Spleen (tissue), 11 donors: ENCODE data around the gene KRTAP10-1. TPM values are rescaled to one million over a fixed set of nuclear protein-coding genes. Genes with fewer than 3 reads are reported as not detected.
"Not testable (repeated sequence)": the region's sequence is repeated elsewhere in the genome, so short reads cannot be mapped to it uniquely, and the experiment has no call there.

Experiments used
- DNase-seq: peaks from one replicate; pipeline ENCODE4 v3.0.0-alpha.2; 2020
- H3K27ac ChIP-seq, 8 donors: fragments of 200-600 bp; sonication (generic) in 7 of 8; 1 replicate in 4 of 8; 2 replicates in 4 of 8; pipeline versions ENCODE4 v1.5.0 to v1.8.0; 2016 to 2021; ENCODE audit warnings: inconsistent platforms in 4 of 8, mild to moderate bottlenecking in 4 of 8, moderate library complexity in 1 of 8
- H3K27me3 ChIP-seq, 7 donors: fragments of 200-600 bp; sonication (generic) in 6 of 7; replicated peaks in 1 of 7; 1 replicate in 4 of 7; 2 replicates in 3 of 7; pipeline versions ENCODE4 v1.5.0 to v1.8.0; 2016 to 2021; ENCODE audit warnings: inconsistent platforms in 3 of 7, mild to moderate bottlenecking in 1 of 7
- H3K36me3 ChIP-seq, 6 donors: fragments of 200-600 bp; sonication (generic) in 5 of 6; 1 replicate in 4 of 6; 2 replicates in 2 of 6; pipeline versions ENCODE4 v1.5.0 to v1.8.0; 2016 to 2021; ENCODE audit warnings: inconsistent platforms in 2 of 6
- H3K4me1 ChIP-seq, 6 donors: fragments of 200-600 bp; sonication (generic) in 5 of 6; 1 replicate in 3 of 6; 2 replicates in 3 of 6; pipeline versions ENCODE4 v1.5.0 to v1.8.0; 2016 to 2021; ENCODE audit warnings: inconsistent platforms in 3 of 6
- H3K4me3 ChIP-seq, 8 donors: fragments of 200-600 bp; sonication (generic) in 7 of 8; 1 replicate in 4 of 8; 2 replicates in 4 of 8; pipeline versions ENCODE4 v1.5.0 to v1.8.0; 2016 to 2021; ENCODE audit warnings: inconsistent platforms in 4 of 8, mild to moderate bottlenecking in 4 of 8, moderate library complexity in 2 of 8
- H3K9me3 ChIP-seq, 8 donors: fragments of 200-600 bp; sonication (generic) in 7 of 8; 1 replicate in 4 of 8; 2 replicates in 4 of 8; pipeline versions ENCODE4 v1.5.0 to v1.8.0; 2016 to 2021; ENCODE audit warnings: inconsistent platforms in 4 of 8
- POLR2A ChIP-seq, 3 donors: fragments of 450-650 bp; IDR thresholded peaks; one replicate each; pipeline ENCODE4 v1.5.1; 2017; ENCODE audit warnings: antibody characterized with exemption in 3 of 3, mild to moderate bottlenecking in 1 of 3
- POLR2AphosphoS5 ChIP-seq, 3 donors: sonication (generic); formaldehyde crosslinking; IDR thresholded peaks; one replicate each; pipeline ENCODE4 v1.5.1; 2017; ENCODE audit warnings: antibody characterized with exemption in 3 of 3
- WGBS, 5 donors: extraction: QIAGEN DNeasy Blood & Tissue Kit in 3 of 5; methylation state at CpG; one replicate each; pipeline versions ENCODE4 v1.1.5 to v1.1.7; 2013 to 2018; 5-methylcytosine and 5-hydroxymethylcytosine counted together
- intact Hi-C: fragments of 100-400 bp; cut with DNase I; formaldehyde crosslinking; loops from one replicate; pipeline ENCODE4 v1.15.0; 2023; ENCODE audit warnings: low total_unique reads
- polyA plus RNA-seq, 3 donors: library from polyadenylated mRNA; stranded (reverse); fragments of 200-250 nt; gene quantifications; one replicate each; pipeline ENCODE4 v1.2.1, GENCODE V29; 2013
- total RNA-seq, 7 donors: library from RNA; depleted of rRNA in 3 of 7; stranded (reverse); fragments of >200 nt in 3 of 7; fragmentation: NEBNext Ultra II Directional in 4 of 7; extraction: Animal tissue kit (Norgen Biotek cat#: 25700) in 4 of 7; gene quantifications; one replicate each; pipeline versions ENCODE4 v1.1.0 to v1.2.1, GENCODE V29; 2016 to 2021
- TF ChIP-seq, protein P1 (sequence below), 11 experiments: fragments of 200-600 bp in 7 of 11; fragments of 450-650 bp in 4 of 11; sonication (generic) in 4 of 11; IDR thresholded peaks in 8 of 11; conservative IDR thresholded peaks in 3 of 11; 1 replicate in 7 of 11; 2 replicates in 4 of 11; pipeline versions ENCODE4 v1.4.0 to v1.8.0; 2016 to 2021; ENCODE audit warnings: antibody characterized with exemption in 11 of 11, inconsistent platforms in 4 of 11, mild to moderate bottlenecking in 1 of 11
- donor health status: healthy with polysubstance abuse.
- donor health status: DM: no; HTN: no; CAD: no; lungs with moderate emphysema.
- donor health status: DM: no; HTN: no; CAD: no.
- donor health status: Bipolar disorder and iron deficiency.
- donor health status: healthy.
- donor health status: DM: no; HTN: no; CAD: no.
- donor health status: DM: yes; HTN: yes; CAD: no.

Gene KRTAP10-1
- total and polyA plus RNA-seq, 10 donors: not detected

DNA sequence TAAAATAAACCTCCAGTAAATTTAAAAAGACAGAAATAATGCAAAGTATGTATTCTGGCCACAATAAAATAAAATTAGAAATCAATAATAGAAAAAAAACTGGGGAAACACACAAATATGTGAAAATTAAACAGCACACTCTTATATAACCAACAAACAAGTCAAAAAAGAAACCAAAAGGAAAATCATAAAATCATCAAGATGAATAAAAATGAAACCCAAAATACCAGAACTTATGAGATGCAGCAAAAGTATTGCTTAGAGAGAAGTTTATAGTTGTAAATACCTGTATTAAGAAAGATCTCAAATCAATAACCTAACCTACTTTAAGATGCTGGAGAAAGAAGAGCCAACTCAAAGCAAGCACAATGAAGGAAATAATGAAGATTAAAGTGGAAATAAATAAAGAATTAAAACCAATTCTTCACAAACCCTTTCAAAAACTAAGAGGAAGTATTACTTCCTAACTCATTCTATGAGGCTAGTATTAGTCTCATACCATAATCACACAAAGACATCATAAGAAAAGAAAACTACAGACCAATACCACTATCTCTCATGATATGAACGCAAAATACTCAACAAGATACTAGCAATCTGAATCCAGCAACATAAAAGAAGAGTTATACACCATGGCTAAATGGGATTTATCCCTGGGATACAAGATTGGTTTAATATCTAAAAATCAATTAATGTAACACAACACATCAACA is 25.0 kb upstream of the KRTAP10-1 start:
- Histone ChIP-seq H3K4me1 (peaks cover 0 to 24% (median 3%) of the 10 kb centered on the region in 6 donors), H3K4me3 (no peak overlapping the region), H3K27ac (peak overlapping the region in 7 of 8 donors; percentile 9 to 65 (median 44)), H3K9me3 (peaks cover 4 to 28% (median 22%) of the 10 kb centered on the region in 8 donors), H3K36me3 (no peaks in the 10 kb centered on the region), H3K27me3 (peaks cover 0 to 9% (median 0%) of the 10 kb centered on the region in 7 donors)
- 0 to 81% (median 35%) methylated on average over 1 of the region's 1 CpG for WGBS, 5 donors
- no peak for DNase-seq
- TF ChIP-seq, protein P1, sequence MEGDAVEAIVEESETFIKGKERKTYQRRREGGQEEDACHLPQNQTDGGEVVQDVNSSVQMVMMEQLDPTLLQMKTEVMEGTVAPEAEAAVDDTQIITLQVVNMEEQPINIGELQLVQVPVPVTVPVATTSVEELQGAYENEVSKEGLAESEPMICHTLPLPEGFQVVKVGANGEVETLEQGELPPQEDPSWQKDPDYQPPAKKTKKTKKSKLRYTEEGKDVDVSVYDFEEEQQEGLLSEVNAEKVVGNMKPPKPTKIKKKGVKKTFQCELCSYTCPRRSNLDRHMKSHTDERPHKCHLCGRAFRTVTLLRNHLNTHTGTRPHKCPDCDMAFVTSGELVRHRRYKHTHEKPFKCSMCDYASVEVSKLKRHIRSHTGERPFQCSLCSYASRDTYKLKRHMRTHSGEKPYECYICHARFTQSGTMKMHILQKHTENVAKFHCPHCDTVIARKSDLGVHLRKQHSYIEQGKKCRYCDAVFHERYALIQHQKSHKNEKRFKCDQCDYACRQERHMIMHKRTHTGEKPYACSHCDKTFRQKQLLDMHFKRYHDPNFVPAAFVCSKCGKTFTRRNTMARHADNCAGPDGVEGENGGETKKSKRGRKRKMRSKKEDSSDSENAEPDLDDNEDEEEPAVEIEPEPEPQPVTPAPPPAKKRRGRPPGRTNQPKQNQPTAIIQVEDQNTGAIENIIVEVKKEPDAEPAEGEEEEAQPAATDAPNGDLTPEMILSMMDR (IDR thresholded peaks at IDR 0.05 in 8 of 11, conservative IDR thresholded peaks at IDR 0.05 in 3 of 11): no peak
- TF ChIP-seq POLR2A (IDR thresholded peaks at IDR 0.05) (no peak), POLR2AphosphoS5 (IDR thresholded peaks at IDR 0.05) (no peak)
- intact Hi-C loops: no loop called here

- peaks cover 0 to 24% (median 3%) of the 10 kb centered on the region in 6 donors for H3K4me1 ChIP-seq
- peaks cover 0 to 8% (median 0%) of the 10 kb centered on the region in 7 donors for H3K27me3 ChIP-seq
- no peak for TF ChIP-seq POLR2AphosphoS5 (IDR thresholded peaks at IDR 0.05)
- no peak for TF ChIP-seq POLR2A (IDR thresholded peaks at IDR 0.05)
- TF ChIP-seq, protein P1 (IDR thresholded peaks at IDR 0.05 in 8 of 11, conservative IDR thresholded peaks at IDR 0.05 in 3 of 11): no peak
- no peak overlapping the region for H3K4me3 ChIP-seq
- 90 to 100% (median 98%) methylated on average over 1 of the region's 1 CpG for WGBS, 5 donors
- no peaks in the 10 kb centered on the region for H3K36me3 ChIP-seq
- peaks cover 4 to 35% (median 24%) of the 10 kb centered on the region in 8 donors for H3K9me3 ChIP-seq
- intact Hi-C loops: no loop called here
- H3K27ac ChIP-seq: peak overlapping the region in 1 of 8 donors; percentile 65
- no peak for DNase-seq
Measured at GRCh38 chr21:44564099-44564498, 24.1 kb upstream of the KRTAP10-1 start.

- 68 to 88% (median 73%) methylated on average over 5 of the region's 5 CpGs for WGBS, 5 donors
- TF ChIP-seq, protein P1 (IDR thresholded peaks at IDR 0.05 in 8 of 11, conservative IDR thresholded peaks at IDR 0.05 in 3 of 11): no peak
- TF ChIP-seq POLR2A (IDR thresholded peaks at IDR 0.05): no peak
- TF ChIP-seq POLR2AphosphoS5 (IDR thresholded peaks at IDR 0.05): no peak
- H3K4me3 ChIP-seq: no peak within 1 kb of the TSS
- peaks cover 0 to 14% (median 0%) of the 10 kb centered on the region in 6 donors for H3K4me1 ChIP-seq
- no peaks in the 10 kb centered on the region for H3K36me3 ChIP-seq
- peaks cover 4 to 38% (median 19%) of the 10 kb centered on the region in 8 donors for H3K9me3 ChIP-seq
- DNase-seq: no peak
- no peak within 1 kb of the TSS for H3K27ac ChIP-seq
- peaks cover 0 to 29% (median 0%) of the 10 kb centered on the region in 7 donors for H3K27me3 ChIP-seq
- intact Hi-C loops: no loop called here
Measured at GRCh38 chr21:44558695-44559094, 18.7 kb upstream of the KRTAP10-1 start, which contains the start of gene KRTAP10-3. Gene KRTAP10-3 (minus strand): TSS chr21:44558795. CDS start chr21:44558715, 80 bp downstream.

DNA sequence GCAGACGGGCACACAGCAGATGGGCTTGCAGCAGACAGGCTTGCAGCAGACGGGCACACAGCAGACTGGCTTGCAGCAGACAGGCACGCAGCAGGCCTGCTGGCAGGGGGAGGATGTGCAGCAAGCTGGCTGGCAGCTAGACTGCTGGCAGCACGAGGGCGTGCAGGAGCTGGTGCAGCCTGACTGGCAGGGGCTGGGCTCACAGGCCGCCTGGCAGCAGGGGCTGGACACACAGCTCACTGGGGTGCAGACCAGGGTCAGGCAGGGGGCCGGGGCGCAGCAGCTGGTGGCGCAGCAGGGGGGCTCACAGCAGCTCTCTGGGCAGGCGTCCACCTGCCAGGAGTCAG is 18.3 kb upstream of the KRTAP10-1 start:
- 71 to 81% (median 76%) methylated on average over 8 to 10 of the region's 10 CpGs for WGBS, 5 donors
- H3K36me3 ChIP-seq, H3K27ac ChIP-seq, intact Hi-C loops, H3K4me3 ChIP-seq: not testable (repeated sequence)
- H3K4me1 ChIP-seq: peaks cover 0 to 14% (median 0%) of the 10 kb centered on the region in 6 donors
- peak; percentile 74 for DNase-seq
- H3K27me3 ChIP-seq: peaks cover 0 to 29% (median 0%) of the 10 kb centered on the region in 7 donors
- H3K9me3 ChIP-seq: peaks cover 4 to 35% (median 15%) of the 10 kb centered on the region in 8 donors
